ENCODE data around the gene SSB. TPM values are rescaled to one million over a fixed set of nuclear protein-coding genes. Genes with fewer than 3 reads are reported as not detected.
A peak's percentile ranks its signal among the peaks of the same experiment; 100 is the strongest.

SSB gene
- total RNA-seq, 4 donors from 2014 or later: 53.9 to 79.2 (median 63.2) TPM

- 1 to 2% methylated on average over 13 of the region's 13 CpGs for WGBS, 2 donors
- TF ChIP-seq, protein P1, sequence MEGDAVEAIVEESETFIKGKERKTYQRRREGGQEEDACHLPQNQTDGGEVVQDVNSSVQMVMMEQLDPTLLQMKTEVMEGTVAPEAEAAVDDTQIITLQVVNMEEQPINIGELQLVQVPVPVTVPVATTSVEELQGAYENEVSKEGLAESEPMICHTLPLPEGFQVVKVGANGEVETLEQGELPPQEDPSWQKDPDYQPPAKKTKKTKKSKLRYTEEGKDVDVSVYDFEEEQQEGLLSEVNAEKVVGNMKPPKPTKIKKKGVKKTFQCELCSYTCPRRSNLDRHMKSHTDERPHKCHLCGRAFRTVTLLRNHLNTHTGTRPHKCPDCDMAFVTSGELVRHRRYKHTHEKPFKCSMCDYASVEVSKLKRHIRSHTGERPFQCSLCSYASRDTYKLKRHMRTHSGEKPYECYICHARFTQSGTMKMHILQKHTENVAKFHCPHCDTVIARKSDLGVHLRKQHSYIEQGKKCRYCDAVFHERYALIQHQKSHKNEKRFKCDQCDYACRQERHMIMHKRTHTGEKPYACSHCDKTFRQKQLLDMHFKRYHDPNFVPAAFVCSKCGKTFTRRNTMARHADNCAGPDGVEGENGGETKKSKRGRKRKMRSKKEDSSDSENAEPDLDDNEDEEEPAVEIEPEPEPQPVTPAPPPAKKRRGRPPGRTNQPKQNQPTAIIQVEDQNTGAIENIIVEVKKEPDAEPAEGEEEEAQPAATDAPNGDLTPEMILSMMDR (IDR thresholded peaks at IDR 0.05): no peak
- TF ChIP-seq EP300 (IDR thresholded peaks at IDR 0.05) (peak in 1 of 2 donors; percentile 73), POLR2A (IDR thresholded peaks at IDR 0.05) (peak in 1 of 2 donors; percentile 32)
- Histone ChIP-seq H3K36me3 (no peaks in the 10 kb centered on the region), H3K27me3 (no peaks in the 10 kb centered on the region), H3K4me3 (peak overlapping the region; percentile 67 to 97 (median 88)), H3K9me3 (no peaks in the 10 kb centered on the region), H3K27ac (peak overlapping the region; percentile 75 to 95 (median 90)), H3K4me1 (peaks cover 0 to 59% (median 35%) of the 10 kb centered on the region in 4 donors)
- peak in 1 of 2 donors; percentile 33 for DNase-seq (ENCODE audit: low spot score in 2 of 2)
These were observed 29.6 kb downstream of the SSB start for GRCh38 chr2:169828141-169828811.

DNA sequence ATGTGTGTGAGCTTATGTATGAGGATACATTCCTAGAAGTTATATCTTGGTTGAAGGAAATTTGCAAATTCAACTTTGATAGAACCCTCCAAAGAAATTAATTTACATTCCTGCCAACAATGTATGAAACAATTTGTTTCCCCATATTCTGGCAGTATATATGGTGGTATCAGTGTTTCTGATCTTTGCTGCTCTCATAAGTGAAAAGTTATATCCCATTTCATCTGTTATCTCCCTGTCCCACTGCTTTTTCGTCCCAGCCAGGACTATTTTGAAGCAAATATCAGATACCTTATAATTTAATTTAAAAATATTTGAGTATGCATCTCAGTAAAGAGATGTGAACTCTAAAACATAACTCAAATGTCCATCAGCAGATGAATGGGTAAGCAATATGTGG is 35.7 kb downstream of the SSB start:
- Histone ChIP-seq H3K9me3 (no peaks in the 10 kb centered on the region), H3K4me1 (peaks cover 0 to 57% (median 23%) of the 10 kb centered on the region in 4 donors), H3K27me3 (no peaks in the 10 kb centered on the region), H3K36me3 (no peaks in the 10 kb centered on the region), H3K4me3 (no peak overlapping the region), H3K27ac (no peak overlapping the region)
- TF ChIP-seq, protein P1 (IDR thresholded peaks at IDR 0.05): no peak
- TF ChIP-seq POLR2A (IDR thresholded peaks at IDR 0.05) (no peak), EP300 (IDR thresholded peaks at IDR 0.05) (no peak)
- WGBS, 2 donors: 87 to 91% methylated on average over 1 of the region's 1 CpG
- DNase-seq (ENCODE audit: low spot score in 2 of 2): no peak

DNA sequence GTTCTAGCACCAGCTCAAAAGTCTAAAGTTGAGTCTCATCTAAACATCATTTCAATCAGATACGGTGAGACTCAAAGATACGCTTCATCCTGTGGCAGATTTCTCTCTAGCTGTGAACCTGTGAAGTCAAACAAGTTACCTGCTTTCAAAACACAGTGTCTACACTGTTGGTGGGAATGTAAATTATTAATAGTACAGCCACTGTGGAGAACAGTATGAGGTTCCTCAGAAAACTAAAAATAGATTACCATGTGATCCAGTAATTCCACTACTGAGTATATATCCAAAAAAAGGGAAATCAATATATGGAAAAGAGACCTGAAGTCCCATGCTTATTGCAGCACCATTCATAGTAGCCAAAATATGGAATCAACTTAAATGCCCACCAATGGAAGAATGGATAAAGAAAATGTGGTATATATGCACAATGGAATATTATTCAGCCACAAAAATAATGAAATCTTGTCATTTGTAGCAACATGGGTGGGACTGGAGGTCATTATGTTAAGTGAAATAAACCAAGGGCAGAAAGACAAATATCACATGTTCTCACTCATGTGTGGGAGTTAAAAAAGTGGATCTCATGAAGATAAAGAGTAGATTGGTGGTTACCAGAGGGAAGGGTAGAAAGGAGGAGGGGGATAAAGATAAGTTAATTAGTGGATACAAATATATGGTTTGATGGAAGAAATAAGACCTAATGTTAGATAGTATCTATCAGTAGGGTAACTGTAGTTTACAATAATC is 40.2 kb downstream of the SSB start:
- Histone ChIP-seq H3K9me3 (no peaks in the 10 kb centered on the region), H3K4me3 (no peak overlapping the region), H3K4me1 (peaks cover 0 to 47% (median 10%) of the 10 kb centered on the region in 4 donors), H3K27me3 (no peaks in the 10 kb centered on the region), H3K36me3 (peaks cover 0 to 12% (median 0%) of the 10 kb centered on the region in 3 donors), H3K27ac (no peak overlapping the region)
- TF ChIP-seq, protein P1 (IDR thresholded peaks at IDR 0.05): no peak
- no peak for TF ChIP-seq EP300 (IDR thresholded peaks at IDR 0.05)
- TF ChIP-seq POLR2A (IDR thresholded peaks at IDR 0.05): no peak
- no peak for DNase-seq (ENCODE audit: low spot score in 2 of 2)
- WGBS, 2 donors: 98 to 100% methylated on average over 2 of the region's 2 CpGs

DNA sequence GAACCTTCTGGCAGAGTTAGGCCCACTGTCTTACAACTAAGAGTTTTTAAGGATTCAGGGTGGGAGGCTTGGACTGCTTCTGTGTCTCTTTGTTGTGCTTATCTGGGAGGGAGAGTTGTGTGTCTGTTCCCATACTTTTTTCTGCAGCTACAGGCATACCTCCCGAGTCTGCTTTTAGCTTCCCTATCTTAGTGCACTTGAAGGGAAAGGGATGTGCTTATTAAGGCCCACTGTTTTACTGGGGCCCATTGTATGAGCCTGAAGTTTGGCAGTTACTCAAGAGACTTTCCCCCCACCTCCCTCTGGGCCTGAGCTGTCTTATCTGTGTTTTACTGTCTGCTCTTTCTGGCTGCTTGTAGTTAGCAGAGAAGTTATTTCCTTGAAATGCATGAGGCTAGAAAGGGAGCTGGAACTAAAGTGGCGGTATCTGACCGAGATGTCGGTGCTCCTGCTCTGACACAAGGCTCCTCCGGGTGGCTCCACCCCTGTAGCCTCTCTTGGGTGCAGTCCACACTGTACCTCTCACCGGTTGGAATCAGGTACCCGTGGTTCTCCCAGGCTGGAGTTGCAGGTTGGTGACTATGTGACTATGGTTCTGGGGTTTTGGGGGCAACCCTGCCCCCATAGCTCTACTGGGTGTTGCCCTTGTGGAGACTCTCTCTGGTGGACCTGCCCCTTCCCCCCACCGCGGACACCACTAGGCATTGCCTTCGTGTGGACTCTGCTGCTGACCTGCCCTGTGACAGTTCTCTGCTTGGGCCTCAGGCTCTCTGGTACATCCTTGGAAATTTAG is 41.5 kb downstream of the SSB start:
- no peak for TF ChIP-seq POLR2A (IDR thresholded peaks at IDR 0.05)
- no peak for TF ChIP-seq EP300 (IDR thresholded peaks at IDR 0.05)
- TF ChIP-seq, protein P1 (IDR thresholded peaks at IDR 0.05): no peak
- no peak for DNase-seq (ENCODE audit: low spot score in 2 of 2)
- Histone ChIP-seq H3K4me1 (peaks cover 0 to 35% (median 10%) of the 10 kb centered on the region in 4 donors), H3K27ac (no peak overlapping the region), H3K36me3 (peaks cover 0 to 12% (median 0%) of the 10 kb centered on the region in 3 donors), H3K4me3 (no peak overlapping the region), H3K9me3 (no peaks in the 10 kb centered on the region), H3K27me3 (no peaks in the 10 kb centered on the region)
- 73 to 80% methylated on average over 9 to 10 of the region's 10 CpGs for WGBS, 2 donors
